D721Med (cell line): ENCODE results near the gene NPY2R.

ENCODE experiments used
- DNase-seq: peaks from one replicate; pipeline ENCODE4 v3.0.0; 2011; ENCODE audit warnings: low spot score; ENCODE audit not compliant: insufficient read length
- FAIRE-seq: peaks from 2 replicates; lab custom pipeline; 2011; peaks lifted over from hg19 to GRCh38; lab: Jason Lieb, UNC
- TF ChIP-seq, protein P1 (sequence below): IDR thresholded peaks from 2 replicates; pipeline ENCODE4 v1.5.1; 2012; ENCODE audit warnings: mild to moderate bottlenecking, control low read depth; ENCODE audit not compliant: insufficient read depth; ENCODE audit errors: missing control alignments

NPY2R gene

DNA sequence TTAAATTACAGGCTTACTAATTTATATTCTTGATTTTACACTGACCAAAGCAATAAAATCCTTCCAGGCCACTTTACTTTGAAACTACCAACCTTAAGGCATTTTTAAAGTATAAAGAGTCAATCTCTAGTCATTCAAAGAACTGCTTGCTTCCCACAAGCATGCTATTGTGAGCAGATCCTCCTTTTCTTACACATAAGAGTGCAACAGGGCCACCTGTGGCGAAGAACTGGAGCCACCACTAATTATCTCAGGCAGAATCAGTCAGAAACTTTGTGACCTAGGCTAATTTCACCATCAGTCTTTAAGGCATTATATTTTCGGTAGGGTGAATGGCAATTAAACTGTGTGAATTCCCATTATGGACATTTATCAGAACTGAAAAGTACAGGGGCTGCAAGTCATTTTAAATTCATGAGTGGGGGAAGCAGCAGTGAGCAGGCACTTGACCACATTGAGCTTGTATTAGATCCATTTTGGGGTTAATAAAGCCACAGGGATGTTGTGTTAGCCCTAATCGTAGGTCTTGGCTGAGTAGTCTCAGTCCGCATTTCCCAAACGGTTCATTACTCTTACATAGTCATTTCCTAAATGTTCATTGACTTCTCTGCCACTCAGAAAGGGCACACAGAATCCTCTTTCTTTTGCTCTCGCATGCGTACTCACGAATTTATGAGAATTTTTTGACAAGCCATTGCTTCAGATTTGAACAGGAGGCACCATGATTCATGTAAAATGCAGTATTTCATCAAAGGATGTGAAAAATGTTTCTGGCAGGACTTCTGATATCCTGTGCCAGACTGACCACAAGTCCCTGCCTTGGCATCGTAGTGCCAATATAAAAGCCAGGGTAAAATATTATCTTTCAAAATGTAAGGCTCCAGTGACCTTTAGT, 39.8 kb downstream of the NPY2R start:
- DNase-seq = no peak
- FAIRE-seq = no peak
- TF ChIP-seq, protein P1, sequence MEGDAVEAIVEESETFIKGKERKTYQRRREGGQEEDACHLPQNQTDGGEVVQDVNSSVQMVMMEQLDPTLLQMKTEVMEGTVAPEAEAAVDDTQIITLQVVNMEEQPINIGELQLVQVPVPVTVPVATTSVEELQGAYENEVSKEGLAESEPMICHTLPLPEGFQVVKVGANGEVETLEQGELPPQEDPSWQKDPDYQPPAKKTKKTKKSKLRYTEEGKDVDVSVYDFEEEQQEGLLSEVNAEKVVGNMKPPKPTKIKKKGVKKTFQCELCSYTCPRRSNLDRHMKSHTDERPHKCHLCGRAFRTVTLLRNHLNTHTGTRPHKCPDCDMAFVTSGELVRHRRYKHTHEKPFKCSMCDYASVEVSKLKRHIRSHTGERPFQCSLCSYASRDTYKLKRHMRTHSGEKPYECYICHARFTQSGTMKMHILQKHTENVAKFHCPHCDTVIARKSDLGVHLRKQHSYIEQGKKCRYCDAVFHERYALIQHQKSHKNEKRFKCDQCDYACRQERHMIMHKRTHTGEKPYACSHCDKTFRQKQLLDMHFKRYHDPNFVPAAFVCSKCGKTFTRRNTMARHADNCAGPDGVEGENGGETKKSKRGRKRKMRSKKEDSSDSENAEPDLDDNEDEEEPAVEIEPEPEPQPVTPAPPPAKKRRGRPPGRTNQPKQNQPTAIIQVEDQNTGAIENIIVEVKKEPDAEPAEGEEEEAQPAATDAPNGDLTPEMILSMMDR = no peak

DNA sequence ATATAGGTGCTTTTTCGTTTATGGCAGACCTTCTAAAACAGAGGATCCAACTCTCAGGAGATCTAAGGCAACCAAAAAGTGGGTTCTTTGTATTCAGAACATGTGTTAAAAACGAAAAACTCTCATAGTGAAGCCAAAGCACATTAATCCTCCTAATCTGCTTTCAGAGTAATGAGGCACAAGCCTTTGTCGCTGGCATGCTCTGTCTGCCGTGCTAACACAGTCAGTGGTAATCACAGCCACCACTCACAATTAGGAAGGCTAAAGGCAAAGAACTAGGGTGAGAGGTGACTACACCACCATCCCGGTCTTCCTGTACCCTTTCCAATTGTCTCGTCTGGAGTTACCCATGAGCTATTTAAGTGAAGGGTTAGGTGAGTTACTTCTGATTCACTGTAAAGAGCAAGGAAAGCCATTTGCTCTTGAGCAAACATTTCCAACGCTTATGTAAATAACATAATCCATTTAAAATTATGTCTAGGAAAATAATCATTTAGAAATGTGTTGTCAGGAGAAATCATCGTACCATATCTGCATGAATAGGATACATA, 40.7 kb downstream of the NPY2R start:
- TF ChIP-seq, protein P1 = no peak
- no peak for DNase-seq
- peak; percentile 94 for FAIRE-seq

DNA sequence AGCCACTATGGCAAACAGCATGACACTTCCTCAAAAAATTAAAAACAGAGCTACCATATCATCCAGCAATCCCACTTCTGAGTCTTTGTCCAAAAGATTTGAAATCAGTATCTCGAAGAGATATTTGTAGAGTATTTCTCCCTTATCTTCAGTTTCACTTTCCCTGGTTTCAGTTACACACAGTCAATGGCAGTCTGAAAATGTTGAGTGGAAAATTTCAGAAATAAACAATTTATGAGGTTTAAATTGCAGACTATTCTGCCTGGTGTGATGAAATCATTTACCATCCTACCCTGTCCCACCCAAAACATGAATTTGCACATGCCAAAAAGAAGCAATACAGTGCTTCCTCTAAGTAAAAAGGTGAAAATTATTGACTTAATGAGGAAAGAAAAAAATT, 43.9 kb downstream of the NPY2R start:
- FAIRE-seq = no peak
- TF ChIP-seq, protein P1 = no peak
- DNase-seq = no peak

DNA sequence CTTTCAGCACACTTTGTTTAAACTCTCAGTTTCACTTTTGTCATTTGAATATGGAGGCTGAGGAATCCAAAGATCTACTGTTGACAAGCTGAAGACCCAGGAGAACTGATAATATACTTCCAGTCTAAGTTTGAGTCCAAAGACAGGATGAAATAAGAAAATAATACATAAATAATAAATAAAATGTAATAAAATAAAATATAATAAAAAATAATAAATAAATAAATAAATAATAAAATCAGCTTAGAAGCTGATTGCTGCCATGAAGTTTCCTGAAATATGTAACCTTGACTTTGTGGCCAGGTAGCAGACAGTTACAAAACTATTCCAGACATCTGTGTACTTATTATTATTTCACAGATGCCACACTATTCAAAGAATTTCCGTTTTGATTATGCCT, 55.0 kb downstream of the NPY2R start:
- DNase-seq = no peak
- no peak for FAIRE-seq
- TF ChIP-seq, protein P1 = no peak

DNA sequence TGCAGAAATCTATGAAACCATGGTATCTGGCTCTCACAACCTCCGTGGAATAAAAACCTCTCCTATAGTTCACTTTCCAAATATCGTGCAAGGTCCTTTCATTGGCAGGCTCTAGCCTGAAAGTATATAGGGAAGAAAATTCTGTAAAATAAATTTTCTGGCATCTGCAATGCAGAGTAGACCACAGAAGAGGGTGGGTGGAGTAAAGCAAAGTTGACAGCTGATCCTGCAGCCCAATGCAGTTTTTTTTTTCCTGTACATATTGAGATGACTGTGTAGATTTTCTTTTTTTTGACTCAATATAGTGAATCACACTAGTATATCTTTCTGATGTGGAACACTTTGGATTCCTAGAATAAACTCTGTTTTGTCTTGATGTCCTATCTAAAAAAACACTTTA, 56.7 kb downstream of the NPY2R start:
- FAIRE-seq (no peak), DNase-seq (no peak)
- TF ChIP-seq, protein P1 = no peak
